ENCODE data around the gene STX4.

- TF ChIP-seq CTCF (IDR thresholded peaks at IDR 0.05) = no peak
- TF ChIP-seq POLR2A (IDR thresholded peaks at IDR 0.05) = no peak
Measured at GRCh38 chr16:31023627-31024226, 9.6 kb upstream of the STX4 start.
